Ishikawa (cell line): ENCODE data around the gene NEK1.

ENCODE experiments used
- FOXM1 ChIP-seq: IDR thresholded peaks from 2 replicates; pipeline ENCODE4 v1.6.1; 2012; ENCODE audit warnings: low read depth, borderline replicate concordance
- TEAD4 ChIP-seq: IDR thresholded peaks from 2 replicates; pipeline ENCODE4 v1.6.1; 2012

- TF ChIP-seq TEAD4 (no peak), FOXM1 (no peak)
These were observed 126.3 kb downstream of the NEK1 start for GRCh38 chr4:169485791-169486742.
